Measurements from ENCODE around the gene RHBDF2. TPM values are rescaled to one million over a fixed set of nuclear protein-coding genes. Genes with fewer than 3 reads are reported as not detected.

The RHBDF2 gene
- total RNA-seq, 4 donors from 2014 or later = 11.3 to 47.4 (median 23.2) TPM

DNA sequence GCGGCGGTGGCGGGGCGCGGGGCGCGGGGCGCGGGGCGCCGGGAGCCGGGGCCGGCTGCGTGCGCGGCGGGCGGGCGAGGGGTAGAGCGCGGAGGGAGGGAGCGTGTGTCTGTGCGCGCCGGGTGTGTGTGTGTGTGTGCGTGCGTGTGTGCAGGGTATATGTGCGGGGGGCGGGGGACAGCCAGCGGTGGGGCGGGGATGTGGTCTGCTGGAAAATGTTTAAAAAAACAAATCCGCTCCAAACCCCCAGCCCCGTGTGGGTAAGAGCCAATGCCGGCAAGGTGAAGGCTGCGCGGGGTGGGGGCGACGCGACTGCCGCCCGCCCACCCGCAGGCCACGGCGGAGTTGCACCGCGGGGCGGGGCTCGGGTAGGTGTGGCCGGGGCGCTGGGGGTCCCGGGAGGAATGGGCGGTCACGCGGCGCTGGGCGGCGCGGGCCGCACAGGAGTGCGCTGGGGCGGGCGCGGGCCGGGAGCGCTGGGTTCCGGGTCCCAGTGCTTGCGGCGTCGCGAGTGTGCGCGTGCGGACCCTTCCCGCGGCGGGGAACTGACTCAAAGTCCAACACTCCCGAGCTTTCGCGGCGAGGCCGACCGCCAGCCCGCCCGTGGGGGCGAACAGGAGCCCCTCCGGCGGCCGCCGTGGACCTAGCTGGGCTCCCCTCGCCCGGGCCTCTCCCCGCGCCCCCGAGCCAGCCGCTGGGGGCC is 36.5 kb upstream of the RHBDF2 start, which contains the start of gene CYGB:
Gene CYGB, minus strand, starts transcription at position 132 of the 703 bp plus-strand sequence. CDS start 167 bp downstream, outside the sequence.
- H3K27ac ChIP-seq = peak within 1 kb of the TSS; percentile 68 to 74 (median 70)
- DNase-seq = no peak
- peak within 1 kb of the TSS; percentile 9 to 46 (median 21) for H3K4me3 ChIP-seq
- H3K36me3 ChIP-seq = no peaks in the 10 kb centered on the region
- in situ Hi-C loops (cut with MboI; ENCODE audit: low pct_ligation_motif_present in 1 of 4, low pct_unique_long_range_greater_than_20kb in 1 of 4, low sequenced_read_pairs in 3 of 4) = loop anchor here in 1 of 4 donors (25.0 kb wide), 1 partner anchor 175 kb away; the partner anchor contains the start of gene MXRA7
- WGBS, 2 donors (ENCODE audit: low coverage in 1 of 2) = 1% methylated on average over 45 of the region's 95 CpGs; no CpG with 5 or more reads in 1 of the 2 donors
- no peaks in the 10 kb centered on the region for H3K9me3 ChIP-seq
- peaks cover 5 to 38% (median 25%) of the 10 kb centered on the region in 4 donors for H3K4me1 ChIP-seq
- TF ChIP-seq POLR2A (IDR thresholded peaks at IDR 0.05) (no peak), POLR2AphosphoS5 (IDR thresholded peaks at IDR 0.05) (no peak), EP300 (IDR thresholded peaks at IDR 0.05; ENCODE audit: low read depth) (no peak)
- TF ChIP-seq, protein P1, sequence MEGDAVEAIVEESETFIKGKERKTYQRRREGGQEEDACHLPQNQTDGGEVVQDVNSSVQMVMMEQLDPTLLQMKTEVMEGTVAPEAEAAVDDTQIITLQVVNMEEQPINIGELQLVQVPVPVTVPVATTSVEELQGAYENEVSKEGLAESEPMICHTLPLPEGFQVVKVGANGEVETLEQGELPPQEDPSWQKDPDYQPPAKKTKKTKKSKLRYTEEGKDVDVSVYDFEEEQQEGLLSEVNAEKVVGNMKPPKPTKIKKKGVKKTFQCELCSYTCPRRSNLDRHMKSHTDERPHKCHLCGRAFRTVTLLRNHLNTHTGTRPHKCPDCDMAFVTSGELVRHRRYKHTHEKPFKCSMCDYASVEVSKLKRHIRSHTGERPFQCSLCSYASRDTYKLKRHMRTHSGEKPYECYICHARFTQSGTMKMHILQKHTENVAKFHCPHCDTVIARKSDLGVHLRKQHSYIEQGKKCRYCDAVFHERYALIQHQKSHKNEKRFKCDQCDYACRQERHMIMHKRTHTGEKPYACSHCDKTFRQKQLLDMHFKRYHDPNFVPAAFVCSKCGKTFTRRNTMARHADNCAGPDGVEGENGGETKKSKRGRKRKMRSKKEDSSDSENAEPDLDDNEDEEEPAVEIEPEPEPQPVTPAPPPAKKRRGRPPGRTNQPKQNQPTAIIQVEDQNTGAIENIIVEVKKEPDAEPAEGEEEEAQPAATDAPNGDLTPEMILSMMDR (IDR thresholded peaks at IDR 0.05) = no peak
- intact Hi-C loops (cut with DNase I; ENCODE audit: low total_unique reads) = no loop called here
- H3K27me3 ChIP-seq = peaks cover 40% of the 10 kb centered on the region

DNA sequence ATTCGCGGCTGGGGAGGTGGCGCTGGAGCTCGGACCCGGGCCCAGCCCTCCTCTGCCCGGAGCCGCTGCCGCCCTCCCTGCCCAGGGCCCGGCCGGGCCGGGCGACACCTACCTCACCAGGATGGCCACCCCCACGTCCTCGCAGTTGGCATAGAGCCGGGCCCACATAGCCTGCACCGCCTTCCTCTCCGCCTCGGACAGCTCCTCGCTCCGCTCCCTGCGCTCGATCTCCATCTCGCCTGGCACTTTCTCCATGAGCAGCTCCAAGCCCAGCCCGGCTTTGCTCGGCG is 36.0 kb upstream of the RHBDF2 start:
- Histone ChIP-seq H3K4me1 (peaks cover 5 to 40% (median 27%) of the 10 kb centered on the region in 4 donors), H3K27me3 (peaks cover 40% of the 10 kb centered on the region), H3K4me3 (peak overlapping the region; percentile 9 to 46 (median 21)), H3K36me3 (no peaks in the 10 kb centered on the region), H3K9me3 (no peaks in the 10 kb centered on the region), H3K27ac (peak overlapping the region; percentile 62 to 74 (median 69))
- in situ Hi-C loops (cut with MboI; ENCODE audit: low pct_ligation_motif_present in 1 of 4, low pct_unique_long_range_greater_than_20kb in 1 of 4, low sequenced_read_pairs in 3 of 4) (loop anchor here in 1 of 4 donors (25.0 kb wide), 1 partner anchor 175 kb away; the partner anchor contains the start of gene MXRA7), intact Hi-C loops (cut with DNase I; ENCODE audit: low total_unique reads) (no loop called here)
- no peak for DNase-seq
- WGBS, 2 donors (ENCODE audit: low coverage in 1 of 2) = 16% methylated on average over 9 of the region's 26 CpGs; no CpG with 5 or more reads in 1 of the 2 donors
- TF ChIP-seq POLR2AphosphoS5 (IDR thresholded peaks at IDR 0.05) (no peak), EP300 (IDR thresholded peaks at IDR 0.05; ENCODE audit: low read depth) (no peak), POLR2A (IDR thresholded peaks at IDR 0.05) (no peak)
- TF ChIP-seq, protein P1 (IDR thresholded peaks at IDR 0.05) = no peak

- DNase-seq = no peak
- H3K4me3 ChIP-seq = peak overlapping the region; percentile 9 to 46 (median 21)
- H3K9me3 ChIP-seq = no peaks in the 10 kb centered on the region
- intact Hi-C loops (cut with DNase I; ENCODE audit: low total_unique reads) = no loop called here
- H3K4me1 ChIP-seq = peaks cover 5 to 41% (median 27%) of the 10 kb centered on the region in 4 donors
- peaks cover 40% of the 10 kb centered on the region for H3K27me3 ChIP-seq
- in situ Hi-C loops (cut with MboI; ENCODE audit: low pct_ligation_motif_present in 1 of 4, low pct_unique_long_range_greater_than_20kb in 1 of 4, low sequenced_read_pairs in 3 of 4) = loop anchor here in 1 of 4 donors (25.0 kb wide), 1 partner anchor 176 kb away; the partner anchor contains the start of gene MXRA7
- peak overlapping the region; percentile 62 to 74 (median 69) for H3K27ac ChIP-seq
- TF ChIP-seq POLR2AphosphoS5 (IDR thresholded peaks at IDR 0.05) = no peak
- TF ChIP-seq, protein P1 (IDR thresholded peaks at IDR 0.05) = no peak
- no peak for TF ChIP-seq EP300 (IDR thresholded peaks at IDR 0.05; ENCODE audit: low read depth)
- TF ChIP-seq POLR2A (IDR thresholded peaks at IDR 0.05) = no peak
- WGBS, 2 donors (ENCODE audit: low coverage in 1 of 2) = 71% methylated on average over 24 of the region's 25 CpGs; no CpG with 5 or more reads in 1 of the 2 donors
- H3K36me3 ChIP-seq = no peaks in the 10 kb centered on the region
Observed at GRCh38 chr17:76536511-76537287, 35.5 kb upstream of the RHBDF2 start.
